SK-N-SH (cell line): ENCODE measurements around the gene HHAT. TPM values are rescaled to one million over a fixed set of nuclear protein-coding genes. Genes with fewer than 3 reads are reported as not detected.

ENCODE experiments used
- CTCF ChIA-PET: fragments of 300-600, 350-600 bp; formaldehyde crosslinking; extraction: SDS; loops from one replicate; lab custom pipeline; 2021; lab: Yijun Ruan, JAX
- POLR2A ChIA-PET: fragments of 350-600 bp; sonication (Branson Sonifier 250); formaldehyde crosslinking; extraction: SDS; loops from one replicate; lab custom pipeline; 2020; ENCODE audit warnings: antibody characterized with exemption, inconsistent platforms; lab: Yijun Ruan, JAX
- DNase-seq: peaks from one replicate; pipeline ENCODE4 v3.0.0; 2012
- H2AFZ ChIP-seq: fragments of 200-600 bp; sonication (generic); 2 replicates; pipeline ENCODE4 v1.8.1; 2016; ENCODE audit warnings: antibody characterized with exemption, mild to moderate bottlenecking, low read depth
- H3F3A ChIP-seq: fragments of 200-600 bp; sonication (generic); replicated peaks from 2 replicates; pipeline ENCODE3; 2016; ENCODE audit warnings: antibody characterized with exemption, mild to moderate bottlenecking; ENCODE audit not compliant: insufficient read depth
- H3K27ac ChIP-seq, 2 experiments: fragments of 200-500 bp in 1 of 2; fragments of 200-600 bp in 1 of 2; sonication (Bioruptor generic) in 1 of 2; sonication (generic), shearing (Covaris generic) in 1 of 2; 2 replicates each; pipeline versions ENCODE4 v1.5.1 to v1.6.1; 2014 to 2016; ENCODE audit warnings: low read depth in 2 of 2, inconsistent platforms in 1 of 2, low read length in 1 of 2, mild to moderate bottlenecking in 1 of 2, mixed read lengths in 1 of 2
- H3K27me3 ChIP-seq: fragments of 200-600 bp; sonication (generic), shearing (Covaris generic); 2 replicates; pipeline ENCODE4 v1.6.1; 2016; ENCODE audit warnings: mixed run types; ENCODE audit not compliant: insufficient read depth
- H3K36me3 ChIP-seq, 2 experiments: fragments of 200-500 bp in 1 of 2; fragments of 200-600 bp in 1 of 2; sonication (Bioruptor generic) in 1 of 2; sonication (generic) in 1 of 2; replicated peaks in 1 of 2; 2 replicates each; pipeline versions ENCODE3 to v1.5.1; 2014 to 2016; ENCODE audit warnings: low read length in 1 of 2, mild to moderate bottlenecking in 1 of 2; ENCODE audit not compliant: insufficient read depth in 2 of 2, control insufficient read depth in 1 of 2
- H3K4me1 ChIP-seq, 2 experiments: fragments of 200-500 bp in 1 of 2; fragments of 200-600 bp in 1 of 2; sonication (Bioruptor generic) in 1 of 2; sonication (generic), shearing (Covaris generic) in 1 of 2; 2 replicates each; pipeline versions ENCODE4 v1.5.1 to v1.6.1; 2014 to 2016; ENCODE audit warnings: low read depth in 1 of 2, low read length in 1 of 2, mixed run types in 1 of 2; ENCODE audit not compliant: insufficient read depth in 2 of 2, control insufficient read depth in 1 of 2
- H3K4me2 ChIP-seq: fragments of 200-600 bp; sonication (generic), shearing (Covaris generic); 2 replicates; pipeline ENCODE4 v1.6.1; 2017; ENCODE audit warnings: mixed run types
- H3K4me3 ChIP-seq, 2 experiments: fragments of 200-500 bp in 1 of 2; fragments of 200-600 bp in 1 of 2; sonication (Bioruptor generic) in 1 of 2; sonication (generic), shearing (Covaris generic) in 1 of 2; 2 replicates each; pipeline versions ENCODE4 v1.5.1 to v1.8.1; 2014 to 2016; ENCODE audit warnings: low read depth in 2 of 2, inconsistent platforms in 1 of 2, low read length in 1 of 2, mild to moderate bottlenecking in 1 of 2, mixed read lengths in 1 of 2, moderate library complexity in 1 of 2
- H3K79me2 ChIP-seq: fragments of 200-600 bp; sonication (generic); 2 replicates; pipeline ENCODE4 v1.8.1; 2017; ENCODE audit warnings: mild to moderate bottlenecking; ENCODE audit not compliant: insufficient read depth
- H3K9ac ChIP-seq: fragments of 200-600 bp; sonication (generic); 2 replicates; pipeline ENCODE4 v1.6.1; 2017; ENCODE audit warnings: mixed run types
- H3K9me2 ChIP-seq: fragments of 200-600 bp; sonication (generic); 2 replicates; pipeline ENCODE4 v1.6.1; 2017; ENCODE audit warnings: mixed run types
- H3K9me3 ChIP-seq: fragments of 200-600 bp; sonication (generic); 2 replicates; pipeline ENCODE4 v1.6.1; 2017; ENCODE audit warnings: mixed run types, mild to moderate bottlenecking, moderate library complexity
- H4K20me1 ChIP-seq: fragments of 200-600 bp; sonication (generic); 2 replicates; pipeline ENCODE4 v1.6.1; 2017; ENCODE audit warnings: mild to moderate bottlenecking, mixed run types; ENCODE audit not compliant: insufficient read depth
- CHD2 ChIP-seq: fragments of 150-350 bp; IDR thresholded peaks from 2 replicates; pipeline ENCODE4 v1.6.1; 2018; ENCODE audit warnings: low read length; ENCODE audit not compliant: partially characterized antibody
- ELF1 ChIP-seq: IDR thresholded peaks from 2 replicates; pipeline ENCODE4 v1.4.0; 2012
- EP300 ChIP-seq, 2 experiments: IDR thresholded peaks; 2 replicates each; pipeline versions ENCODE4 v1.4.0 to v1.6.1; 2012; ENCODE audit warnings: borderline replicate concordance in 1 of 2, low read depth in 1 of 2, low read length in 1 of 2
- EZH2phosphoT487 ChIP-seq: fragments of 200-600 bp; sonication (generic); IDR thresholded peaks from 2 replicates; pipeline ENCODE4 v1.6.1; 2017; ENCODE audit warnings: low read depth, mixed run types, mild to moderate bottlenecking, antibody characterized with exemption, moderate library complexity, borderline replicate concordance
- FOXJ3 ChIP-seq: sonication (generic); formaldehyde crosslinking; IDR thresholded peaks from 2 replicates; pipeline ENCODE4 v1.5.1; 2020; ENCODE audit warnings: mild to moderate bottlenecking, missing genetic modification reagents
- MXI1 ChIP-seq: IDR thresholded peaks from 2 replicates; pipeline ENCODE4 v1.6.1; 2012; ENCODE audit warnings: mild to moderate bottlenecking, low read depth, low read length, improper control_type of control experiment
- POLR2AphosphoS5 ChIP-seq: IDR thresholded peaks from 2 replicates; pipeline ENCODE4 v1.6.1; 2012; ENCODE audit warnings: low read depth, low read length
- RAD21 ChIP-seq: IDR thresholded peaks from 2 replicates; pipeline ENCODE4 v1.6.1; 2012; ENCODE audit warnings: mild to moderate bottlenecking, low read length
- RFX5 ChIP-seq: IDR thresholded peaks from 2 replicates; pipeline ENCODE4 v1.6.1; 2012; ENCODE audit warnings: mild to moderate bottlenecking, improper control_type of control experiment, low read length
- RXRA ChIP-seq: IDR thresholded peaks from 2 replicates; pipeline ENCODE4 v1.4.0; 2012; ENCODE audit warnings: low read depth, mild to moderate bottlenecking, borderline replicate concordance
- SIN3A ChIP-seq: IDR thresholded peaks from 2 replicates; pipeline ENCODE4 v1.6.1; 2012; ENCODE audit warnings: low read depth, mild to moderate bottlenecking, low read length, moderate library complexity, borderline replicate concordance
- TEAD4 ChIP-seq: IDR thresholded peaks from 2 replicates; pipeline ENCODE4 v1.4.0; 2012; ENCODE audit warnings: mild to moderate bottlenecking, borderline replicate concordance; ENCODE audit not compliant: insufficient read depth
- WGBS: methylation state at CpG from one replicate; pipeline ENCODE4 v1.1.6; 2017; ENCODE audit warnings: low lambda C conversion rate; 5-methylcytosine and 5-hydroxymethylcytosine counted together
- polyA plus RNA-seq, 3 experiments: library from polyadenylated mRNA; depleted of rRNA; stranded (reverse); fragments of >200 nt; gene quantifications; 2 replicates each; pipeline ENCODE4 v1.2.3, GENCODE V29; 2012
- TF ChIP-seq, protein P1 (sequence below): fragments of 150-350 bp; IDR thresholded peaks from 2 replicates; pipeline ENCODE4 v1.6.1; 2017; ENCODE audit warnings: antibody characterized with exemption, low read length, low read depth, borderline replicate concordance
- TF ChIP-seq, protein P2 (sequence below): IDR thresholded peaks from 2 replicates; pipeline ENCODE4 v1.6.1; 2012; ENCODE audit warnings: mild to moderate bottlenecking, low read depth, low read length, moderate library complexity
- TF ChIP-seq, protein P3 (sequence below): fragments of 150-350 bp; IDR thresholded peaks from 2 replicates; pipeline ENCODE4 v1.6.1; 2016; ENCODE audit warnings: mild to moderate bottlenecking, low read depth, low read length

Gene HHAT
- polyA plus RNA-seq, 1 of the 3 experiments (the other 2 are of a cell fraction) = 8.1 TPM

DNA sequence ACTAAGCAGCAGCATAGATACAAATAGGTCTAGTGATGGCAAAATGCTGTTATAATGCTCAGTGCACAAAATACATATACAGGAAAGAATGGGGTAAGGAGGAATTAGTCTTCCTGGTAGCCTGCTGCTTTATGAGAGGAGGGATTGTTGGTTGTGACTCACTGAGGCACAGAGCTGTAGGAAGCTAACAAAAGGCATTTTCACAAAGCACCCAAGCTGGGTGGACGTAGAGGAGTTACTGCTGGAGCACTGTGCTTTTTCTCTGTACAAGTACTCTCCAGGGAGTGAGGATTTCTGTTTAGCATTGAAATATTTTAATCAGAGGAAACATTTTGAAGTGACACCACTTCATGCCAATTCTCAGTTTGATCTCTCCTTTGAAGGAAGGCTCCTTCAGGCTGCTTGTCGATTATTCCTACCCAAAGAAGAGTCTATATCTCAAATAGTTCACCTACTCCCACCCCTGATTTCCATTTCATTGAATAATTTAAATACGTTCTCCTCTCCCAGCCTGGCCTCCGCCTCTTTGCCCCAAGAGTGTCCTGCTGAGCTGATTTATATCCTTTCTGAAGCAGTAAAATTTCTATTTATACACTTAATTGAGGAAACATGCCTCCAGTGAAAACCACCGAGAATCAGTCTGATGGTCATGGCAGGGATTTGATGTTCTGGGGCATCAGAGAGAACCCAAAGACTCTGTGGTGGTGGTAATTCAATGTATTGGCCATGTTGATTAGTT is 271.9 kb downstream of the HHAT start:
- TF ChIP-seq POLR2AphosphoS5 (no peak), RFX5 (no peak), CHD2 (no peak), FOXJ3 (CRISPR knock-in tag) (no peak), TEAD4 (no peak), MXI1 (no peak)
- TF ChIP-seq, protein P1, sequence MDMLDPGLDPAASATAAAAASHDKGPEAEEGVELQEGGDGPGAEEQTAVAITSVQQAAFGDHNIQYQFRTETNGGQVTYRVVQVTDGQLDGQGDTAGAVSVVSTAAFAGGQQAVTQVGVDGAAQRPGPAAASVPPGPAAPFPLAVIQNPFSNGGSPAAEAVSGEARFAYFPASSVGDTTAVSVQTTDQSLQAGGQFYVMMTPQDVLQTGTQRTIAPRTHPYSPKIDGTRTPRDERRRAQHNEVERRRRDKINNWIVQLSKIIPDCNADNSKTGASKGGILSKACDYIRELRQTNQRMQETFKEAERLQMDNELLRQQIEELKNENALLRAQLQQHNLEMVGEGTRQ = no peak
- Histone ChIP-seq H3K27ac (no peak overlapping the region), H3K79me2 (no peaks in the 10 kb centered on the region), H3F3A (peaks cover 20% of the 10 kb centered on the region), H3K9ac (no peak overlapping the region), H2AFZ (no peak overlapping the region), H3K4me2 (no peak overlapping the region), H3K4me3 (no peak overlapping the region), H3K4me1 (peaks cover 11 to 25% of the 10 kb centered on the region in 2 experiments; a peak in 3 of 4 replicates), H3K9me2 (no peaks in the 10 kb centered on the region), H3K27me3 (no peaks in the 10 kb centered on the region), H3K36me3 (no peaks in the 10 kb centered on the region), H4K20me1 (no peaks in the 10 kb centered on the region), H3K9me3 (no peaks in the 10 kb centered on the region)
- DNase-seq = no peak
- ChIA-PET POLR2A (no interaction called here), CTCF (interaction anchor here (1.8 to 2.4 kb wide), 3 partner anchors 16 to 534 kb away, joined by 7 to 9 read pairs (median 8); partner anchors contain the start of gene KCNH1)
- 92% methylated on average over 5 of the region's 5 CpGs for WGBS

DNA sequence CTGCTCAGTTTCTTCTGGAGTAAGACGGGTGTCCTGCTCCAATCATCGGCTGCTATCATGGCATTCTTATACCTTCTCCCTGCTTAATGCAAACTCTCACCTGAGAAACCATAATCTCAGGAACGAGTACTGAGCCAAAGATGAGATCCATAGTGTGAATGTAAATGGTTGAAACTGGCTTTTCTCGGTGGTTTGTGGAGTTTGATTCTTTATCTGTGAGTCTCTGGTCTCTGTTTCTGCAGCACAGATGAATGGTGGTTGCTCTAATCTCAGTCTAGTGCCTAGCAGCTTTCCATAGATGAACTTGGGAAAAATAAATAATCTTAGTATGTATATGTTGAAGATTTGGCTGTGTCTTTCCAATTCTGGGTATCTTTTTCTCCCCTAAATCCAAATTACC is 274.4 kb downstream of the HHAT start:
- no peak for DNase-seq
- Histone ChIP-seq H3K36me3 (no peaks in the 10 kb centered on the region), H3K9ac (no peak overlapping the region), H3K9me3 (no peaks in the 10 kb centered on the region), H3K27ac (no peak overlapping the region), H2AFZ (no peak overlapping the region), H3K27me3 (no peaks in the 10 kb centered on the region), H3K79me2 (no peaks in the 10 kb centered on the region), H3K4me2 (no peak overlapping the region), H3F3A (peaks cover 11% of the 10 kb centered on the region), H3K4me3 (no peak overlapping the region), H3K4me1 (peaks cover 4 to 15% of the 10 kb centered on the region in 2 experiments; a peak in 3 of 4 replicates), H3K9me2 (no peaks in the 10 kb centered on the region), H4K20me1 (no peaks in the 10 kb centered on the region)
- CTCF ChIA-PET = interaction anchor here (1.0 kb wide), 1 partner anchor 531 kb away, joined by 5 read pairs; the partner anchor contains the start of gene KCNH1
- TF ChIP-seq EZH2phosphoT487 (no peak), ELF1 (no peak), RXRA (no peak), CHD2 (no peak), RAD21 (no peak), EP300 (IDR thresholded peaks at IDR 0.05; ENCODE audit: borderline replicate concordance in 1 of 2, low read depth in 1 of 2, low read length in 1 of 2) (no peak), SIN3A (no peak)
- TF ChIP-seq, protein P2, sequence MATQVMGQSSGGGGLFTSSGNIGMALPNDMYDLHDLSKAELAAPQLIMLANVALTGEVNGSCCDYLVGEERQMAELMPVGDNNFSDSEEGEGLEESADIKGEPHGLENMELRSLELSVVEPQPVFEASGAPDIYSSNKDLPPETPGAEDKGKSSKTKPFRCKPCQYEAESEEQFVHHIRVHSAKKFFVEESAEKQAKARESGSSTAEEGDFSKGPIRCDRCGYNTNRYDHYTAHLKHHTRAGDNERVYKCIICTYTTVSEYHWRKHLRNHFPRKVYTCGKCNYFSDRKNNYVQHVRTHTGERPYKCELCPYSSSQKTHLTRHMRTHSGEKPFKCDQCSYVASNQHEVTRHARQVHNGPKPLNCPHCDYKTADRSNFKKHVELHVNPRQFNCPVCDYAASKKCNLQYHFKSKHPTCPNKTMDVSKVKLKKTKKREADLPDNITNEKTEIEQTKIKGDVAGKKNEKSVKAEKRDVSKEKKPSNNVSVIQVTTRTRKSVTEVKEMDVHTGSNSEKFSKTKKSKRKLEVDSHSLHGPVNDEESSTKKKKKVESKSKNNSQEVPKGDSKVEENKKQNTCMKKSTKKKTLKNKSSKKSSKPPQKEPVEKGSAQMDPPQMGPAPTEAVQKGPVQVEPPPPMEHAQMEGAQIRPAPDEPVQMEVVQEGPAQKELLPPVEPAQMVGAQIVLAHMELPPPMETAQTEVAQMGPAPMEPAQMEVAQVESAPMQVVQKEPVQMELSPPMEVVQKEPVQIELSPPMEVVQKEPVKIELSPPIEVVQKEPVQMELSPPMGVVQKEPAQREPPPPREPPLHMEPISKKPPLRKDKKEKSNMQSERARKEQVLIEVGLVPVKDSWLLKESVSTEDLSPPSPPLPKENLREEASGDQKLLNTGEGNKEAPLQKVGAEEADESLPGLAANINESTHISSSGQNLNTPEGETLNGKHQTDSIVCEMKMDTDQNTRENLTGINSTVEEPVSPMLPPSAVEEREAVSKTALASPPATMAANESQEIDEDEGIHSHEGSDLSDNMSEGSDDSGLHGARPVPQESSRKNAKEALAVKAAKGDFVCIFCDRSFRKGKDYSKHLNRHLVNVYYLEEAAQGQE = no peak
- TF ChIP-seq, protein P1 = no peak
- TF ChIP-seq, protein P3, sequence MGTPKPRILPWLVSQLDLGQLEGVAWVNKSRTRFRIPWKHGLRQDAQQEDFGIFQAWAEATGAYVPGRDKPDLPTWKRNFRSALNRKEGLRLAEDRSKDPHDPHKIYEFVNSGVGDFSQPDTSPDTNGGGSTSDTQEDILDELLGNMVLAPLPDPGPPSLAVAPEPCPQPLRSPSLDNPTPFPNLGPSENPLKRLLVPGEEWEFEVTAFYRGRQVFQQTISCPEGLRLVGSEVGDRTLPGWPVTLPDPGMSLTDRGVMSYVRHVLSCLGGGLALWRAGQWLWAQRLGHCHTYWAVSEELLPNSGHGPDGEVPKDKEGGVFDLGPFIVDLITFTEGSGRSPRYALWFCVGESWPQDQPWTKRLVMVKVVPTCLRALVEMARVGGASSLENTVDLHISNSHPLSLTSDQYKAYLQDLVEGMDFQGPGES = no peak
- 71% methylated on average over 4 of the region's 4 CpGs for WGBS
- POLR2A ChIA-PET = no interaction called here
